IPS DF 6.9 (cell line): ENCODE data around the gene USP32.

Source experiments
- DNase-seq: peaks from one replicate; pipeline ENCODE4 v3.0.0-alpha.2; 2013; ENCODE audit warnings: low read depth, low spot score
- H3K27ac ChIP-seq: one replicate; pipeline ENCODE4 v1.5.1; 2013; ENCODE audit warnings: low read length, control low read depth
- H3K27me3 ChIP-seq: 2 replicates; pipeline ENCODE4 v1.6.1; 2013; ENCODE audit warnings: mild to moderate bottlenecking, low read length; ENCODE audit not compliant: control insufficient read depth, insufficient read depth
- H3K36me3 ChIP-seq: 2 replicates; pipeline ENCODE4 v1.6.1; 2013; ENCODE audit warnings: low read length; ENCODE audit not compliant: control insufficient read depth, insufficient read depth
- H3K4me1 ChIP-seq: 2 replicates; pipeline ENCODE4 v1.6.1; 2013; ENCODE audit warnings: low read length; ENCODE audit not compliant: control insufficient read depth, insufficient read depth
- H3K4me3 ChIP-seq: 2 replicates; pipeline ENCODE4 v1.5.1; 2013; ENCODE audit warnings: mild to moderate bottlenecking, low read length
- H3K9me3 ChIP-seq: 2 replicates; pipeline ENCODE4 v1.6.1; 2013; ENCODE audit warnings: low read length, inconsistent platforms; ENCODE audit not compliant: control insufficient read depth, insufficient read depth
- WGBS: extraction: QIAGEN DNeasy Blood & Tissue Kit; methylation state at CpG from one replicate; pipeline ENCODE4 v1.1.7; 2013; ENCODE audit warnings: mixed read lengths, missing lambda C conversion rate; ENCODE audit not compliant: insufficient read length, insufficient coverage; 5-methylcytosine and 5-hydroxymethylcytosine counted together

The USP32 gene

GRCh38 chr17:60168654-60169053 lies 223.3 kb downstream of the USP32 start:
- H3K36me3 ChIP-seq = no peaks in the 10 kb centered on the region
- no peaks in the 10 kb centered on the region for H3K9me3 ChIP-seq
- H3K4me3 ChIP-seq = no peak overlapping the region
- no peak overlapping the region for H3K27ac ChIP-seq
- no peaks in the 10 kb centered on the region for H3K27me3 ChIP-seq
- WGBS = no CpG with 5 or more reads among the region's 7 CpGs
- no peak for DNase-seq
- 0 out of 2 replicates have a peak, but pooled peaks cover 1% of the 10 kb centered on the region for H3K4me1 ChIP-seq

- Histone ChIP-seq H3K9me3 (no peaks in the 10 kb centered on the region), H3K27me3 (no peaks in the 10 kb centered on the region), H3K4me3 (no peak overlapping the region), H3K27ac (no peak overlapping the region), H3K36me3 (no peaks in the 10 kb centered on the region), H3K4me1 (peaks cover 10% of the 10 kb centered on the region)
- DNase-seq = no peak
- WGBS = no CpG with 5 or more reads among the region's 11 CpGs
Observed at GRCh38 chr17:60167065-60167741, 224.7 kb downstream of the USP32 start.

- WGBS = no CpG with 5 or more reads among the region's 5 CpGs
- Histone ChIP-seq H3K4me1 (peaks cover 16% of the 10 kb centered on the region), H3K4me3 (no peak overlapping the region), H3K36me3 (no peaks in the 10 kb centered on the region), H3K27ac (no peak overlapping the region), H3K27me3 (no peaks in the 10 kb centered on the region), H3K9me3 (no peaks in the 10 kb centered on the region)
- DNase-seq = no peak
Observed at GRCh38 chr17:60165971-60166370, 226.0 kb downstream of the USP32 start.

GRCh38 chr17:60165223-60165622 lies 226.7 kb downstream of the USP32 start:
- WGBS = no CpG with 5 or more reads among the region's 5 CpGs
- Histone ChIP-seq H3K4me3 (no peak overlapping the region), H3K27me3 (no peaks in the 10 kb centered on the region), H3K9me3 (no peaks in the 10 kb centered on the region), H3K36me3 (no peaks in the 10 kb centered on the region), H3K27ac (no peak overlapping the region), H3K4me1 (peaks cover 17% of the 10 kb centered on the region)
- DNase-seq = no peak

- Histone ChIP-seq H3K4me1 (peaks cover 17% of the 10 kb centered on the region), H3K27me3 (no peaks in the 10 kb centered on the region), H3K36me3 (no peaks in the 10 kb centered on the region), H3K9me3 (no peaks in the 10 kb centered on the region), H3K4me3 (no peak overlapping the region), H3K27ac (no peak overlapping the region)
- WGBS = no CpG with 5 or more reads among the region's 5 CpGs
- DNase-seq = no peak
Observed at GRCh38 chr17:60164697-60165096, 227.2 kb downstream of the USP32 start.

GRCh38 chr17:60164164-60164563 lies 227.8 kb downstream of the USP32 start:
- no peak for DNase-seq
- Histone ChIP-seq H3K36me3 (no peaks in the 10 kb centered on the region), H3K27me3 (no peaks in the 10 kb centered on the region), H3K9me3 (no peaks in the 10 kb centered on the region), H3K4me3 (no peak overlapping the region), H3K27ac (no peak overlapping the region), H3K4me1 (peaks cover 18% of the 10 kb centered on the region)
- WGBS = no CpG with 5 or more reads among the region's 6 CpGs

GRCh38 chr17:60163108-60163784 lies 228.7 kb downstream of the USP32 start:
- Histone ChIP-seq H3K9me3 (no peaks in the 10 kb centered on the region), H3K27ac (no peak overlapping the region), H3K36me3 (no peaks in the 10 kb centered on the region), H3K4me3 (no peak overlapping the region), H3K27me3 (no peaks in the 10 kb centered on the region), H3K4me1 (peaks cover 21% of the 10 kb centered on the region)
- no peak for DNase-seq
- no CpG with 5 or more reads among the region's 20 CpGs for WGBS

GRCh38 chr17:60161598-60162330 lies 230.2 kb downstream of the USP32 start:
- no peaks in the 10 kb centered on the region for H3K27me3 ChIP-seq
- no CpG with 5 or more reads among the region's 17 CpGs for WGBS
- H3K27ac ChIP-seq = no peak overlapping the region
- no peaks in the 10 kb centered on the region for H3K36me3 ChIP-seq
- peaks cover 24% of the 10 kb centered on the region for H3K4me1 ChIP-seq
- H3K9me3 ChIP-seq = no peaks in the 10 kb centered on the region
- no peak overlapping the region for H3K4me3 ChIP-seq
- DNase-seq = no peak

- peaks cover 24% of the 10 kb centered on the region for H3K4me1 ChIP-seq
- H3K4me3 ChIP-seq = no peak overlapping the region
- no peaks in the 10 kb centered on the region for H3K27me3 ChIP-seq
- no CpG with 5 or more reads among the region's 10 CpGs for WGBS
- no peak for DNase-seq
- H3K9me3 ChIP-seq = no peaks in the 10 kb centered on the region
- H3K27ac ChIP-seq = no peak overlapping the region
- H3K36me3 ChIP-seq = no peaks in the 10 kb centered on the region
Observed at GRCh38 chr17:60160829-60161501, 231.0 kb downstream of the USP32 start.

GRCh38 chr17:60159479-60159866 lies 232.5 kb downstream of the USP32 start:
- Histone ChIP-seq H3K9me3 (no peaks in the 10 kb centered on the region), H3K36me3 (no peaks in the 10 kb centered on the region), H3K4me3 (no peak overlapping the region), H3K27me3 (no peaks in the 10 kb centered on the region), H3K27ac (no peak overlapping the region), H3K4me1 (peaks cover 24% of the 10 kb centered on the region)
- no CpG with 5 or more reads among the region's 6 CpGs for WGBS
- DNase-seq = no peak
